DND-41 (cell line): Measurements from ENCODE around the gene PDXDC1.
"Not testable (repeated sequence)": the region's sequence is repeated elsewhere in the genome, so short reads cannot be mapped to it uniquely, and the experiment has no call there.

Source experiments
- EZH2 ChIP-seq: IDR thresholded peaks from 3 replicates; pipeline ENCODE4 v1.6.1; 2012; ENCODE audit warnings: borderline replicate concordance, low read depth, mild to moderate bottlenecking, moderate library complexity, low read length, inconsistent platforms; ENCODE audit not compliant: severe bottlenecking
- TF ChIP-seq, protein P1 (sequence below): IDR thresholded peaks from 2 replicates; pipeline ENCODE4 v1.5.1; 2012; ENCODE audit warnings: borderline replicate concordance, low read length, moderate library complexity, mild to moderate bottlenecking; ENCODE audit not compliant: poor library complexity, severe bottlenecking; ENCODE audit errors: extremely low read depth

DNA sequence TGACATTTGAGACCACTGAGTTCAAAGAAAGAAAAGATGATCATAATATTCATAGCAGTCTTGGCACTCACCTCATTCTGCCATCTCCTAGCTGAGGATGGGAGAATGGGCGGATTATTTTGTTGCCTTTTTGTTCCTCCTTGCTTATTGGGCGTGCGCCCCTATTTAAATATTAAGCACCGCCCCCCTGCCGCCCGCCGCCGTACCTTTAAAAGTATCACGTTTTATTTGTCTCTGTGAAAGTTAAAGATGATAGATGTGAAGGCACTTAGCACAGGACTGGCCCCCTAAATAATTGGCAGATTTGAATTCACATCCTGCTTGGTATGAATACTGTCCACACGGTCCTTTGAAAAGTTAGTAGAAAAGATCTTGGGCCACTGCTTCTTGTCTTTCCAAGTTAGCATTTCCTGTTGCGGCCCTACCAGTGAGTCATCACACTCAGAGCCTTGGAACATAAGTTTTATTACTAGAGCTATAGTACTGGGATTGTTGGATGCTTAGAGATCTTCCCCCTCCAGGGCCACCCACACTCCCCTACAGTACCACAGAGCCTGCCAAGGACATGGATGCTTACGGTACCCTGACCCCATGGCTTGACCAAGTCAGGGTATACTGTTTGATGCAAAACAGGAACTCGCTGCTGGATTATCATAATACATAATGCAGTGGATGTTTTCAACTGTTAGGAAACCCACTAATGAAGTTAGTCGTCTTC lies 50.6 kb downstream of the PDXDC1 start:
- TF ChIP-seq, protein P1, sequence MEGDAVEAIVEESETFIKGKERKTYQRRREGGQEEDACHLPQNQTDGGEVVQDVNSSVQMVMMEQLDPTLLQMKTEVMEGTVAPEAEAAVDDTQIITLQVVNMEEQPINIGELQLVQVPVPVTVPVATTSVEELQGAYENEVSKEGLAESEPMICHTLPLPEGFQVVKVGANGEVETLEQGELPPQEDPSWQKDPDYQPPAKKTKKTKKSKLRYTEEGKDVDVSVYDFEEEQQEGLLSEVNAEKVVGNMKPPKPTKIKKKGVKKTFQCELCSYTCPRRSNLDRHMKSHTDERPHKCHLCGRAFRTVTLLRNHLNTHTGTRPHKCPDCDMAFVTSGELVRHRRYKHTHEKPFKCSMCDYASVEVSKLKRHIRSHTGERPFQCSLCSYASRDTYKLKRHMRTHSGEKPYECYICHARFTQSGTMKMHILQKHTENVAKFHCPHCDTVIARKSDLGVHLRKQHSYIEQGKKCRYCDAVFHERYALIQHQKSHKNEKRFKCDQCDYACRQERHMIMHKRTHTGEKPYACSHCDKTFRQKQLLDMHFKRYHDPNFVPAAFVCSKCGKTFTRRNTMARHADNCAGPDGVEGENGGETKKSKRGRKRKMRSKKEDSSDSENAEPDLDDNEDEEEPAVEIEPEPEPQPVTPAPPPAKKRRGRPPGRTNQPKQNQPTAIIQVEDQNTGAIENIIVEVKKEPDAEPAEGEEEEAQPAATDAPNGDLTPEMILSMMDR = not testable (repeated sequence)
- not testable (repeated sequence) for TF ChIP-seq EZH2
